HCT116 (cell line): ENCODE measurements around the gene PCDHA5.

Experiments
- CEBPB ChIP-seq: IDR thresholded peaks from 2 replicates; pipeline ENCODE4 v1.6.1; 2012; ENCODE audit warnings: low read depth
- JUND ChIP-seq: IDR thresholded peaks from 2 replicates; pipeline ENCODE4 v1.6.1; 2012
- MAX ChIP-seq: IDR thresholded peaks from 2 replicates; pipeline ENCODE4 v1.6.1; 2012
- POLR2AphosphoS5 ChIP-seq: IDR thresholded peaks from 2 replicates; pipeline ENCODE4 v1.6.1; 2011; ENCODE audit warnings: mild to moderate bottlenecking, low read depth, low read length, moderate library complexity
- SIN3A ChIP-seq: IDR thresholded peaks from 2 replicates; pipeline ENCODE4 v1.6.1; 2012; ENCODE audit warnings: low read depth
- SP1 ChIP-seq: IDR thresholded peaks from 2 replicates; pipeline ENCODE4 v1.6.1; 2012; ENCODE audit warnings: low read depth
- TCF7L2 ChIP-seq: IDR thresholded peaks from 2 replicates; pipeline ENCODE4 v1.7.0; 2011; ENCODE audit warnings: borderline replicate concordance, inconsistent platforms; ENCODE audit not compliant: insufficient read depth, insufficient read length; ENCODE audit errors: extremely low read depth
- ZNF274 ChIP-seq: fragments of 200-500 bp; sonication (Bioruptor generic); IDR thresholded peaks from 2 replicates; pipeline ENCODE4 v1.6.1; 2014; ENCODE audit warnings: mild to moderate bottlenecking, low read depth, low read length, inconsistent platforms
- TF ChIP-seq, protein P1 (sequence below), 3 experiments: fragments of 200-600 bp in 1 of 3; sonication (generic) in 1 of 3; IDR thresholded peaks in 2 of 3; conservative IDR thresholded peaks in 1 of 3; 2 replicates each; pipeline ENCODE4 v1.5.1; 2012 to 2017; ENCODE audit warnings: low read depth in 2 of 3, low read length in 2 of 3, antibody characterized with exemption in 1 of 3, borderline replicate concordance in 1 of 3, control low read depth in 1 of 3, mild to moderate bottlenecking in 1 of 3, mixed read lengths in 1 of 3, mixed run types in 1 of 3, moderate library complexity in 1 of 3; ENCODE audit not compliant: insufficient read depth in 1 of 3

GRCh38 chr5:140827704-140828361, 6.4 kb downstream of the PCDHA5 start, which contains the start of gene PCDHA6:
- TF ChIP-seq POLR2AphosphoS5 (no peak), SP1 (no peak), TCF7L2 (no peak), CEBPB (no peak), SIN3A (no peak), MAX (no peak), JUND (no peak), ZNF274 (no peak)
- TF ChIP-seq, protein P1, sequence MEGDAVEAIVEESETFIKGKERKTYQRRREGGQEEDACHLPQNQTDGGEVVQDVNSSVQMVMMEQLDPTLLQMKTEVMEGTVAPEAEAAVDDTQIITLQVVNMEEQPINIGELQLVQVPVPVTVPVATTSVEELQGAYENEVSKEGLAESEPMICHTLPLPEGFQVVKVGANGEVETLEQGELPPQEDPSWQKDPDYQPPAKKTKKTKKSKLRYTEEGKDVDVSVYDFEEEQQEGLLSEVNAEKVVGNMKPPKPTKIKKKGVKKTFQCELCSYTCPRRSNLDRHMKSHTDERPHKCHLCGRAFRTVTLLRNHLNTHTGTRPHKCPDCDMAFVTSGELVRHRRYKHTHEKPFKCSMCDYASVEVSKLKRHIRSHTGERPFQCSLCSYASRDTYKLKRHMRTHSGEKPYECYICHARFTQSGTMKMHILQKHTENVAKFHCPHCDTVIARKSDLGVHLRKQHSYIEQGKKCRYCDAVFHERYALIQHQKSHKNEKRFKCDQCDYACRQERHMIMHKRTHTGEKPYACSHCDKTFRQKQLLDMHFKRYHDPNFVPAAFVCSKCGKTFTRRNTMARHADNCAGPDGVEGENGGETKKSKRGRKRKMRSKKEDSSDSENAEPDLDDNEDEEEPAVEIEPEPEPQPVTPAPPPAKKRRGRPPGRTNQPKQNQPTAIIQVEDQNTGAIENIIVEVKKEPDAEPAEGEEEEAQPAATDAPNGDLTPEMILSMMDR (IDR thresholded peaks at IDR 0.05 in 2 of 3, conservative IDR thresholded peaks at IDR 0.05 in 1 of 3; ENCODE audit: borderline replicate concordance in 1 of 3, insufficient read depth in 1 of 3, low read depth in 2 of 3, low read length in 2 of 3): no peak
